ENCODE measurements around the gene PRAME.
"Not testable (repeated sequence)": the region's sequence is repeated elsewhere in the genome, so short reads cannot be mapped to it uniquely, and the experiment has no call there.

The PRAME gene

DNA sequence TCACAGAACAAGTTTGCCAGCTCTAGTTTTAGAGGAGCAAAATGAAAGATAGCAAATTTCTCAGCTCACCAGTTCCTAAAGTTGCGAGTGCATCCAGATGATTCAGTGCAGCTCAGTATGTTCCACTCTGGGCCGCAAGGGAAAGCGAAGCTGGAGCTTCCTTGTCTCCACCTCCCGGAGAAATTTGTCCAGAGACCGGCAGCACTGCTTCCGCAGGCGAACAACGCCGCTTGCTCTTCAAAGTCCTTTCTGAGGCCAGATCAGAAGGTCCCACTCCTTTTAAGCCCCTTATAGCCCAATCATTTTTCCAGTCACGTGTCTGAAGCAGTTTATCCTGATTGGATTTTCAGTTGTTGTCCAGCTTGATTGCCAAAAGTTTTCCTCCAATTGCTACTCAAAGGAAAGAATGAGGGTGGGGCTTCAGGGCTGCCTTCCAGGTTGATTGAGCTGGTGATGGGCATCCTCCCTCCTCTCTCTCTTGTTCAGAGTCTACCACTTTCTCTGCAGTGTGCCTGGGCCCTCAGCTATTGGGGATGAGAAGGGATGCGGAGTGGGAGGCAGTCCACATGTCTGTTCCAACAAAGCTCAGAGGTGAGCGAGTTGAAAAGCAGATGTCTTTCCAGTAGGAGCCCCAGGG is 38.9 kb downstream of the PRAME start, which contains the start of gene ZNF280A:
Gene ZNF280A (minus strand): TSS at position 251 of the 637 bp plus-strand sequence. CDS start 4,640 bp downstream, outside the sequence.
- peak; percentile 5 for DNase-seq

DNA sequence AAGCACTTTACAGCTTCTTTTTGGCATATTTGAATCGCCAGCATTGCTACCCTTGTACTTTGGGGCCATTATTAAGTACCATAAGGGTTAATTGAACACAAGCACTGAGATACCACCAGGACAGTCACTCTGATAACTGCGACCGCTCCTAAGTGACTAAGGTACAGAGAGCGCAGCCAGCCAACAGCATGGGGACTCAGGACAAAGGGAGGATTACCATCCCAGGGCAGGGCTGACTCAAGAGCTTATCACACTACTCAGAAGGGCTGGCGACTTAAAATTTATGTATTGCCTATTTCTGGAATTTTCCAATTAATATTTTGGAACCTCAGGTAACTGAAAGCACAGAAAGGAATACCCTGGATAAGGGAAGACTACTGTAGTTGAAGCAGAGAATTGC is 39.5 kb downstream of the PRAME start:
- no peak for DNase-seq

DNA sequence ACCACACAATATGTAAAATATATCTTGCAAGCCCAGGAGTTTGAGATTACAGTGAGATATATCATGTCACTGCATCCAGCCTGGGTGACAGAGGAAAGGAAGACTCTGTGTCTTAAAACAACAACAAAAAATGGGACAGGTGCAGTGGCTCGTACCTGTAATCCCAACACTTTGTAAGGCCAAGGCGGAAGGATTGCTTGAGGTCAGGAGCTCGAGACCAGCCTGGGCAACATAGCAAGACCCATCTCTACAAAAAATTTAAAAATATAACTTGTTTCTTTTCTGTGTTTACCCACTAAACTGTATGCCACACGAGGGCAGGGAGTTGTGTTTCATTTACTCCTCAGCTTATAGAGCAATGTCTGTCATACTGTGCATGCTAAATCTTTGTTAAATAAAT is 42.1 kb downstream of the PRAME start:
- no peak for DNase-seq

DNA sequence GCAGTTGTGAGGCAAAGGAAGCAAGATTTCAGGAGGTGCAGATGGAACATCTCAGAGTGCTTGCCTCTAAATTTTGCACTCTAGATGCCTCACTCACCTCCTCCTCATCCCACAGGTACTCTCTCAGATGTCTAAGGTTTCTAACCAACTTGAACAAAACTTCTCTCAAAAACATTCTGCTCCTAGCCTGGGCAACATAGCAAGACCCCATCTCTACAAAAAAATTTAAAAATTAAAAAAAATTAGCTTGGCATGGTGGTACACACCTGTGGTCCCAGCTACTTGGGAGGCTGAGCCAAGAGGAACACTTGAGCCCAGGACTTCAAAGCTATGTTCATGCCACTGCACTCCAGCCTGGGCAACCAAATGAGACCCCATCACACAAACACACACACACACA is 43.2 kb downstream of the PRAME start:
- no peak for DNase-seq

GRCh38 chr22:22514431-22514830 is 44.6 kb downstream of the PRAME start:
- DNase-seq: not testable (repeated sequence)

- no peak for DNase-seq
Observed at GRCh38 chr22:22513619-22514018, 45.4 kb downstream of the PRAME start.

GRCh38 chr22:22512951-22513350 is 46.1 kb downstream of the PRAME start:
- DNase-seq: no peak

DNA sequence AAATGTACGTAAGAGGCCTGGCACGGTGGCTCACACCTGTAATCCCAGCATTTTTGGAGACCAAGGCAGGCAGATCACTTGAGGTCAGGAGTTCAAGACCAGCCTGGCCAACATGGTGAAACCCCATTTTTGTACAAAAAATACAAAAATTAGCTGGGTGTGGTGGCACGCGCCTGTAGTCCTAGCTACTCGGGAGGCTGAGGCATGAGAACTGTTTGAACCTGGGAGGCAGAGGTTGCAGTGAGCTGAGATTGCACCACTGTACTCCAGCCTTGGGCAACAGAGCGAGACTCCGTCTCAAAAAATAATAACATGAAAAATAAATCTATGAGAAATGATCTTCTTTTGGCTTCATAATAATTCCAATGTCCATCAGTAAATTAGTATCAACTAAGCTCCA is 48.2 kb downstream of the PRAME start:
- DNase-seq: not testable (repeated sequence)

GRCh38 chr22:22509912-22510311 is 49.2 kb downstream of the PRAME start:
- DNase-seq: not testable (repeated sequence)

DNA sequence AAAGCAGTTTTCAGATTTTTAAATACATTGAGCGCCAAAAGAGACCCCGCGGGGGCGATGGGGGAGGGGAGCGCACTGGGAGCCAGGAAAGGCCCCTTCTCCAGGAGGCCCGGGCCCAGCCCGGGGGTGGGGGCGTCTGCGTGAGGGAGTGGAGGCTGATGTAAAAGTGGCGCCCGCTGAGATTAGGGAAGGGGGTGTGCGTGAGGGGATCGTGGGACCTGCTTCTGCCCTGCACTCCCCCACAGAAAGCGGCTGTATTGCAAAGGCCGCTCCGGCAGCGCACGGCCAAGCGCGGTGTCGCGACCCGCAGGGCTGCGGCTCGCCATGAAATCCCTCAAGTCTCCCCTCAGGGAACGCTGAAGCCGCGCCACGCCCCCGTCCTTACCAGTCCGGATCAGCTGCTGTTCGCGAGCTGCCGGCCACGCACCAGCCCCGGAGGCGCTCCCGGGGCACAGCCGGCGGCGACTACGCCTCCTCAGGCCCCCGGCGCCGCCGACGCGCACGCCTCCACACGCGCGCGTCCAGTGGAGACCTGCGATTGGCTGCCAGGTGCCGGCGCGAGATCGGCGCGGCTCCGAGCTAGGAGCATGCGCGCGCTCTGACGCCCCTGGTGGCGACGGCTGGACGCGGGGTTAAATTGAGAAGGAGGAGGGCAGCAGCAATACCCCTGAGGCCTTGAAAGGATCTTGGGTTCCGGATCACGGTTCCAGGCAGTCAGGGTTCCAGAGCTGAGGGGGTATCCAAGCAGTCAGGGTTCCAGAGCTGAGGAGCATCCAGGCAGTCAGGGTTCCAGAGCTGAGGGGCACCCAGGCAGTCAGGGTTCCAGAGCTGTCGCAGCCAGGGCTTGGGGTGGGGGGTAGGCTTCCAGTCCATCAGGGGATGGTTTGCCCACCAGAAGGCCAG is 50.5 kb downstream of the PRAME start, which contains the start of gene ZNF280B:
Gene ZNF280B (minus strand): TSS at position 469 of the 903 bp plus-strand sequence. CDS start 19,344 bp downstream, outside the sequence.
- DNase-seq: peak; percentile 89

DNA sequence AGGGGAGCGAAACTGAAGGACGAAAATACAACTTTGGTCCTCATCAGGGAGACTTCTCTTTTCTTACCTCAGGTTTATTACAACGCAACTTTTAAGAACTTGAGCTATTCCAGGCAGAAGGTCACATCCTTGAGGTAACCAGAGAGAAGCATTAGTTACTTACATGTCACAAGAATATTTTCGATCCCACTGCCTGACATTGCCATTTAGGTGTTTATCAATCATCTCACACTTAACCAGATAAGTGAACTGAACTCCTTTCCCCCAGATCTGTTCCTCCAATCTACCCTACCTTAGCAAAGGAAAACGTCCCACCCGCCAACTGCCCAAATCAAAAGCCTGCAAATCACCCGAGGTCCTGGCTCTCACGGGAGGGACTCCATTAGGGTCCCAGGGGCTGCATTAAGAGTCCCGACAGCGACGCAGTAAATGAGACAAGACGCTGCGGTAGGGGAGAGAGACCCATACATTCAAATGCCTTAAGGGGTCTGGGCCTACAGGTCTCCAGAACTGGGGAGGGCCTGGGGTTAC is 51.3 kb downstream of the PRAME start:
- DNase-seq: no peak

GRCh38 chr22:22506736-22507135 is 52.3 kb downstream of the PRAME start:
- DNase-seq: no peak

DNA sequence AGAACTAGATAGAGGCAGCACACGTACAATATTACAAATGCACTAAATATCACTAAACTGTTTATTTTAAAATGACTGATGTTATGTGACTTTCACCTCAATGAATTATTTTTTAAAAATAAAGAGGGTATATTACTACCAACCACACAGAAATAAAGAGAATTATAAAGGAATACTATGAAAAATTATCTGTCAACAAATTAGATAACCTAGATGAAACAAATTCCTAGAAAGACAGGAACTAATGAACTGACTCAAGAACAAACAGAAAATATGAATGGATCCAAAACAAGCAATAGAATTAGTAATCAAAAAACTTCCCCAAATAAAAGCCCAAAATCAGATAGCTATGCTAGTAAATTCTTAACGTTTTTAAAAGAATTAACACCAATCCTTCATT is 60.8 kb downstream of the PRAME start:
- no peak for DNase-seq

All from fibroblast of skin of right biceps (primary cell).